Activated naive CD8-positive, alpha-beta T cell (primary cell): ENCODE measurements around the gene KRABD2.
"Not testable (repeated sequence)": the region's sequence is repeated elsewhere in the genome, so short reads cannot be mapped to it uniquely, and the experiment has no call there.

Experiments
- H3K27ac Mint-ChIP-seq: one replicate; pipeline ENCODE4 v1.8.0; 2021; ENCODE audit warnings: mixed read lengths
- H3K27me3 Mint-ChIP-seq: one replicate; pipeline ENCODE4 v1.8.0; 2021; ENCODE audit warnings: mixed read lengths
- H3K36me3 Mint-ChIP-seq: one replicate; pipeline ENCODE4 v1.8.0; 2021; ENCODE audit warnings: mixed read lengths
- H3K4me1 Mint-ChIP-seq: one replicate; pipeline ENCODE4 v1.8.0; 2021; ENCODE audit warnings: low read depth, mixed read lengths
- H3K4me3 Mint-ChIP-seq: one replicate; pipeline ENCODE4 v1.8.0; 2021; ENCODE audit warnings: mild to moderate bottlenecking, mixed read lengths
- H3K9me3 Mint-ChIP-seq: one replicate; pipeline ENCODE4 v1.8.0; 2021; ENCODE audit warnings: low read depth, mixed read lengths

KRABD2 gene

DNA sequence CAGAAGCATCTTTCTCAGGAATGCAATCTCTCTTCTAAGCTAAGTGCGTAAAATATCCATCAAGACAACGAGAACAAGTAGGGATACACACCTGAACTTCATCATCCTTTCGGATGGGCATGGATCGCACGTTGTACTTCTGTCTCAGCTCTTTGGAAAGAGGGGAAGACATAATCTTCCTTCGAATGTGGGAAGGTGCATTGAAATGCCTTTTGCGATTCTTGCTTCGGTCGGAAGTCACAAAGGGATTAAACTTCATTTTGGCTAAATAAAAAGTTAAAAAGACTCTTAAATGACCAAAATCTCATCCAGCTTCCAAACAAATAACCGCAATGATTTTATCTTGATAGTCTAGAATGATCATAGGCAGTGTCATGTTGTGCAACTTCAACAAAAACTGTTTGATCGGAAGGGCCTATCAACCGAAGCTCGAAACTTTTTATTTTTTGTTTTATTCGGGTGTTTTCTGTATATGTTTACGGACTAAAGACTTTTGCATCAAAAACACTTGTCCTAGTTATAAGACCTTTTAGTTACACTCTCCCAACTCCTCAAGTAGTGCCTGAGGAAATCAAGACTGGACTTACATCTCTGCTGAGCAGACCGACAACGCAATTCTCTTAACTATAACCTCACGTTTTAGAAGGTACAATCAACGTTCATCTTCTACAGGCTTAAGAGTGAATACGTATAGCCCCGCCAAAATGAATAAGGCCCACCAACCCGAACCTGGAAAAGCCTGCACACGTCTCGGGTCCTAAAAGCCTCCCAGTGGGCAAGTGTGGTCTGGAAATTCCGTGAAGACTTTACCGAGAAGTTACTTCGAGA is 5.8 kb upstream of the KRABD2 start:
- Mint-ChIP-seq H3K4me1 (peaks cover 59% of the 10 kb centered on the region), H3K4me3 (peak overlapping the region; percentile 99), H3K36me3 (peaks cover 24% of the 10 kb centered on the region), H3K9me3 (no peaks in the 10 kb centered on the region), H3K27me3 (no peaks in the 10 kb centered on the region), H3K27ac (peak overlapping the region; percentile 99)

DNA sequence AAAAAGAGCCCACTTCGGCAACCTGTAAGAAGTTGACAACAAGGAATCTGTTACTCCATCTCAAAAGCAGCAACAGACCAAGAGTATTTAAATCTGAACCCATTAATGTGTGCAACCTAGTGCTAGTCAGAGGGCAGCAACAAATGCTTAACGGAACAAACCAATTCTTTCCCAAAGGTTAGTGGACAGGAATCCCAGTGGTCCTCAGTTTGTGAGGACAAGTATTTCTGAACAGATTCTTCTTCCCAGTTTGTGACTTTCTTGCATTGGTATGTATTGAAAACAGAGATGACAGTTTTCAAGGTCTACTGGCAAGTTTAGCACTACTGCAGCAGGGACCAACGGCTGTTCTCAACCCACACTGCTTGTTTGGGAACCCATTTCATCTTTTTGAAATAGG is 3.5 kb upstream of the KRABD2 start:
- no peaks in the 10 kb centered on the region for H3K27me3 Mint-ChIP-seq
- H3K4me1 Mint-ChIP-seq = peaks cover 66% of the 10 kb centered on the region
- peaks cover 28% of the 10 kb centered on the region for H3K36me3 Mint-ChIP-seq
- peak overlapping the region; percentile 87 for H3K27ac Mint-ChIP-seq
- peak overlapping the region; percentile 99 for H3K4me3 Mint-ChIP-seq
- H3K9me3 Mint-ChIP-seq = no peaks in the 10 kb centered on the region

DNA sequence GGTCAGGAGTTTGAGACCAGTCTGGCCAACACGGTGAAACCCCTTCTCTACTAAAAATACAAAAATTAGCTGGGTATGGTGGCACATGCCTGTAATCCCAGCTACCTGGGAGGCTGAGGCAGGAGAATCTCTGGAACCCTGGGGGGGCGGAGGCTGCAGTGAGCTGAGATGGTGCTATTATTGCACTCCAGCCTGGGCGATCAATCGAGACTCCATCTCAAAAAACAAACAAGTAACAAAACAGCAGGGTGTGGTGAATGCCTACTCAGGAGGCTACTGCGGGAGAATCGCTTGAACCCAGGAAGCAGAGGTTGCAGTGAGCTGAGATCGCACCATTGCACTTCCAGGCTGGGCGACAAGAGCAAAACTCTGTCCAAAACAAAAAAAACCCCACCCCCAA is 1.6 kb upstream of the KRABD2 start:
- peak overlapping the region; percentile 88 for H3K27ac Mint-ChIP-seq
- not testable (repeated sequence) for H3K9me3 Mint-ChIP-seq, H3K27me3 Mint-ChIP-seq
- peaks cover 28% of the 10 kb centered on the region for H3K36me3 Mint-ChIP-seq
- peaks cover 60% of the 10 kb centered on the region for H3K4me1 Mint-ChIP-seq
- peak overlapping the region; percentile 99 for H3K4me3 Mint-ChIP-seq

DNA sequence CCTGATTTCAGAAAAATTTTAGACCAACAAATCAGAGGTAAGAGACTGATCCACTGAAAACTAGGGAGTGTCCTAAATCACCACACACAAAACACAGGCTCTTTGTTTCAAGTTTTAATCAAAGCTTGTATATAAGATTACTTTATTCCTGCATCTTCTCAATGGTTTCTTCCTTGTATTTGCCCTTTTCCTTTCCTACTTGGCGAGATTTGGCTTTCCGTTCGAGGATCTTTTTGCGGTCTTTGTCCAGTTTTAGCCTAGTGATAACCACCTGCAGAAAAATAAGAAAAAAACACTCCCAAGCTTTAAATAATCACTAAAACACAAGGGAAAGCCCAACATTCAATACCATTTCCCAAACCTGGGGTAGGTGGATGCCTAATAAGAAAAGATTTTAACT is 918 bp upstream of the KRABD2 start:
- H3K36me3 Mint-ChIP-seq = peaks cover 23% of the 10 kb centered on the region

DNA sequence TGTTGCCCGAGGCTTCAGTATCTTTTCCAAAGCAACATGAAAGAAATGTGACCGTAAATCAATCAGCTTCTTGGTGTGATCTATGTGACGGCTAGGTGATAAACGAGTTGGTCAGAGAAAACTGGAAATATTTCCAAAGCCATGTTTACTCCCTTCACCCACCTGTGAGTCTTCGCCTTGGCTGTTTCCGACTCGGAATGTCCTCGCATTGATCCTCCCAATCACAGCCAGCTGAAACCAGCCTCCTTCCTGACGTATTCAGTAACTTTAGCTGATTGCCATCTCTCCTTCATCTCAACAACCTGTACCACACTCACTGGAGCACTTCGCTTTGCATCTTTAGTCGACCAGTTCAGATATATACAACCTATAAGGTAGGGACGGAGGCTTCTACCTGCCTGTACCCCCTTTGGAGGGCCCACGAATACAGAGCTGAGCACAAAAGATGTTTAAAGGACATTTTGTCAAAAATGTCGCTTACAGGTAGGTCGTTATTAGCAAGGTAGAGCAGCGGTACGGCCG is 705 bp downstream of the KRABD2 start:
- H3K27ac Mint-ChIP-seq = peak overlapping the region; percentile 88
- peaks cover 48% of the 10 kb centered on the region for H3K4me1 Mint-ChIP-seq
- H3K27me3 Mint-ChIP-seq = no peaks in the 10 kb centered on the region
- H3K4me3 Mint-ChIP-seq = peak overlapping the region; percentile 99
- peaks cover 15% of the 10 kb centered on the region for H3K36me3 Mint-ChIP-seq
- H3K9me3 Mint-ChIP-seq = no peaks in the 10 kb centered on the region

More for the DNA sequence above, 918 bp upstream of the KRABD2 start:
- peak overlapping the region; percentile 99 for H3K4me3 Mint-ChIP-seq
- peaks cover 57% of the 10 kb centered on the region for H3K4me1 Mint-ChIP-seq
- H3K27me3 Mint-ChIP-seq = no peaks in the 10 kb centered on the region
- no peaks in the 10 kb centered on the region for H3K9me3 Mint-ChIP-seq
- peak overlapping the region; percentile 88 for H3K27ac Mint-ChIP-seq

DNA sequence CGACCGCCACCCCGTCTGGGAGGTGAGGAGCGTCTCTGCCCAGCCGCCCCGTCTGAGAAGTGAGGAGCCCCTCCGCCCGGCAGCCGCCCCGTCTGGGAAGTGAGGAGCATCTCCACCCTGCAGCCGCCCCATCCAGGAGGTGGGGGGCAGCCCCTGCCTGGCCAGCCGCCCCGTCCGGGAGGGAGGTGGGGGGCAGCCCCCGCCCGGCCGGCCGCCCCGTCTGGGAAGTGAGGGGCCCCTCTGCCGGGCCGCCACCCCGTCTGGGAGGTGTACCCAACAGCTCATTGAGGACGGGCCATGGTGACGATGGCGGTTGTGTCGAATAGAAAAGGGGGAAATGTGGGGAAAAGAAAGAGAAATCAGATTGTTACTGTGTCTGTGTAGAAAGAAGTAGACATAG is 2.6 kb downstream of the KRABD2 start:
- not testable (repeated sequence) for H3K4me3 Mint-ChIP-seq, H3K9me3 Mint-ChIP-seq

DNA sequence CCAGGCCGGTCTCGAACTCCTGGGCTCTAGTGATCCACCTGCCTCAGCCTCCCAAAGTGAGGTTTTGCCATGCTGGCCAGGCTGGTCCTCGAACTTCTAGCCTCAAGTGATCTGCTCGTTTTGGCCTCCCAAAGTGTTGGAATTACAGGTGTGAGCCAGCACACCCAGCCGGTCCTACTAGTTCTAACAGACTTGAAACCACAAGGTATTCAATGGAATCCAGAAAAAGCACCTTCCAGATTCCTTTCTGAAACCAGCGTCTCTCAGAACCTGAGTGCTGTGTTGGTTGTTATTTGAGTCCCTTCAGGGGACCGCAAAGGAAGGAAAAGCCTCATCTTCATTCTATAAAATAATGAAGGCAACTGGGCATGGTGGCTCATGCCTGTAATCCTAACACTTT is 4.1 kb downstream of the KRABD2 start:
- peaks cover 9% of the 10 kb centered on the region for H3K36me3 Mint-ChIP-seq
- no peaks in the 10 kb centered on the region for H3K27me3 Mint-ChIP-seq
- H3K9me3 Mint-ChIP-seq = no peaks in the 10 kb centered on the region
- H3K4me3 Mint-ChIP-seq = no peak overlapping the region
- no peak overlapping the region for H3K27ac Mint-ChIP-seq
- peaks cover 19% of the 10 kb centered on the region for H3K4me1 Mint-ChIP-seq

More for the DNA sequence above, 2.6 kb downstream of the KRABD2 start:
- Mint-ChIP-seq H3K36me3 (peaks cover 13% of the 10 kb centered on the region), H3K4me1 (peaks cover 30% of the 10 kb centered on the region)
- not testable (repeated sequence) for H3K27ac Mint-ChIP-seq, H3K27me3 Mint-ChIP-seq

DNA sequence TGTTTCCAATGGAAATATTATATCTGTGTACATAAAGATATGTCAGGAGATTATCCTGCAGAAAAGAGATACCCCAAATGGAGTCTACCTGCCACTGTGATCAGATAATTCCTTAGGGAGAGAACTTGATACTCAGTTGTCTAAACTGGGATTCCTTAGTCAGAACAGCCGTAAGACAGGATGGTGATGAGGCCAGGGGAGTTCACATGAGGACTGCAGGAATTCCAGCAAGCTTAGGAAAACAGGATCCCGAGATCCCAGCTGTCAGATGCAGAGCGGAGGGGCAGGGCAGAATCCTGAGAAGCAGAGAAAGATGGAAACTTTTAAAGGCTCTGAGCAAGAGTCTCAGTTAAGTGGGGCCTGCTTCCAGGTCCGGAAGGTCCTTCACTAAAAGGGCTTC is 4.7 kb downstream of the KRABD2 start:
- H3K9me3 Mint-ChIP-seq = no peaks in the 10 kb centered on the region
- H3K27me3 Mint-ChIP-seq = no peaks in the 10 kb centered on the region
- peaks cover 15% of the 10 kb centered on the region for H3K4me1 Mint-ChIP-seq
- no peak overlapping the region for H3K4me3 Mint-ChIP-seq
- no peak overlapping the region for H3K27ac Mint-ChIP-seq
- H3K36me3 Mint-ChIP-seq = peaks cover 9% of the 10 kb centered on the region

DNA sequence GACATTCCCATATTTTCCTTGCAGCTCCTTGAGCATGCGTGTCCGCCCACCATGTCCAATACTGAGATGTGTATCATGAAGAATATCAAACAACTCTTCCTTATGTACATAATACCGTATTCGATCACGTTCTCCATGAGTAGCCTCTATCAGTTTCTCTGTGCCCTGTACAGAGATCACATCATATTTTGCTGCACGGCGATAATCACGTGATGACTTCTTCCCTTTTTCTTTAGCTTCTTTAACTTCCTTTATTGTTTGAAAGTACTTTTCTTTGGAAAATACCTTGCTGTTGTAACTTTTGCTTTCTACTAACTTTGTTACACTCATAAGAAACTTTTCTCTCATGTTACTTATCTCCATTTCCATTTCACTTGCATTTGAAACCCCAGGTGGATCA is 6.6 kb downstream of the KRABD2 start:
- H3K4me3 Mint-ChIP-seq = no peak overlapping the region
- peaks cover 3% of the 10 kb centered on the region for H3K4me1 Mint-ChIP-seq
- no peak overlapping the region for H3K27ac Mint-ChIP-seq
- H3K27me3 Mint-ChIP-seq = no peaks in the 10 kb centered on the region
- H3K36me3 Mint-ChIP-seq = peaks cover 3% of the 10 kb centered on the region
- H3K9me3 Mint-ChIP-seq = no peaks in the 10 kb centered on the region

DNA sequence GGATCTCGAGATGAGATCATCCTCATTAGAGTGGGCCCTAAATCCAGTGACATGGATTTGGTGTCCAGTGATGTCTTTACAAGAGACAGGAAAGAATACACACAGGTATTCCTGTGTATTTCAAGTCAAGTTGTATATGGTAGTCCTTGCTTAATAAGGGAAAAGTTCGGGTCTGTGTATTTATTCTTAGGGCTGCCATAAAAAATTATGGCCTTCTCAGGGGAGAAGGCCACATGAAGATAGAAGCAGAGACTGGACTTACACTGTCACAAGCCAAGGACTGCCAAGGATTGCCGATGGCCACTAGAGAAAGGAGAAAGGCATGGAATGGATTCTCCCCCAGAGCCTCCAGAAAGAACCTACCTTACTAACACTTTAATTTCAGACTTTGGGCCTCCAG is 8.3 kb downstream of the KRABD2 start:
- H3K9me3 Mint-ChIP-seq = no peaks in the 10 kb centered on the region
- no peak overlapping the region for H3K4me3 Mint-ChIP-seq
- H3K27ac Mint-ChIP-seq = no peak overlapping the region
- no peaks in the 10 kb centered on the region for H3K4me1 Mint-ChIP-seq
- no peaks in the 10 kb centered on the region for H3K27me3 Mint-ChIP-seq
- H3K36me3 Mint-ChIP-seq = peaks cover 3% of the 10 kb centered on the region

DNA sequence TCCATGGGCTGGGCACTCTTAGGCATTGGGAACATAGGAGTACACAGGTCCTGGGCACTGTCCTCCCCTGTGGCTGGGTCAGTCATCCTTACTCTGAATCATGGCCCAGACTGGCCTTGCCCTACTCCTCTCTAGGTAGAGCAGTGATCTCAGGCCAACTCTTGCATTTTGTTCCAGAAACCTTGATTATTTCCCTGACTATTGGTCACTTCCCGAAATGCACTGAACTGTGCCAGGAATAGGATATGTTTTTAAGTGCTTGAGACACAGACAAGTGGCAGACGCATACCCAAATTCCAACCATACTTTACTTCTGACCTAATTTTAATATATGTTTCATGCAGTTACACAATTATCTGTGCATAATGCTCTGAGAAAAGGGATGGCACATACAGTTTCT is 10.3 kb downstream of the KRABD2 start:
- Mint-ChIP-seq H3K27ac (no peak overlapping the region), H3K4me3 (no peak overlapping the region), H3K9me3 (no peaks in the 10 kb centered on the region), H3K27me3 (no peaks in the 10 kb centered on the region), H3K36me3 (peaks cover 3% of the 10 kb centered on the region), H3K4me1 (no peaks in the 10 kb centered on the region)

DNA sequence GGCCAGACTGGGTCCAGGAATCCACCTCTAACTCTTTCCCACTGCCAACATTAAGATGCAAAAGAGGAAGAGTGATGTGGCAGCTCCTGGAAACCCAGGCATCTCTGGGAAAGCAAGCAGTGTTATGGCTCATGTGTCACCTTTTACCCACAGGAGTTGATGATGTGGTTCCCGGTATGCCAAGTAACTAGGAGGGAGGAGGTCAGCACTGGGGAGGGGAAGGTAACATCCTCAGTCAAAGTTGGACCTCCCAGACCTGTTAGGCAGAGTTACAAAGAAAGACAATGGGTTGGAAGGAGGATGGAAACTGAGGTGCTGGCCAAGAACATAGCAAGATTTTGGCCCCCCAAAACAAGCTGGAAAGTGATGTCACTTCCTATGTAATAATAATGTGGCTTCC is 11.4 kb downstream of the KRABD2 start:
- H3K36me3 Mint-ChIP-seq = peaks cover 3% of the 10 kb centered on the region
- H3K4me1 Mint-ChIP-seq = peaks cover 5% of the 10 kb centered on the region
- no peaks in the 10 kb centered on the region for H3K27me3 Mint-ChIP-seq
- H3K4me3 Mint-ChIP-seq = no peak overlapping the region
- H3K27ac Mint-ChIP-seq = no peak overlapping the region
- H3K9me3 Mint-ChIP-seq = no peaks in the 10 kb centered on the region

DNA sequence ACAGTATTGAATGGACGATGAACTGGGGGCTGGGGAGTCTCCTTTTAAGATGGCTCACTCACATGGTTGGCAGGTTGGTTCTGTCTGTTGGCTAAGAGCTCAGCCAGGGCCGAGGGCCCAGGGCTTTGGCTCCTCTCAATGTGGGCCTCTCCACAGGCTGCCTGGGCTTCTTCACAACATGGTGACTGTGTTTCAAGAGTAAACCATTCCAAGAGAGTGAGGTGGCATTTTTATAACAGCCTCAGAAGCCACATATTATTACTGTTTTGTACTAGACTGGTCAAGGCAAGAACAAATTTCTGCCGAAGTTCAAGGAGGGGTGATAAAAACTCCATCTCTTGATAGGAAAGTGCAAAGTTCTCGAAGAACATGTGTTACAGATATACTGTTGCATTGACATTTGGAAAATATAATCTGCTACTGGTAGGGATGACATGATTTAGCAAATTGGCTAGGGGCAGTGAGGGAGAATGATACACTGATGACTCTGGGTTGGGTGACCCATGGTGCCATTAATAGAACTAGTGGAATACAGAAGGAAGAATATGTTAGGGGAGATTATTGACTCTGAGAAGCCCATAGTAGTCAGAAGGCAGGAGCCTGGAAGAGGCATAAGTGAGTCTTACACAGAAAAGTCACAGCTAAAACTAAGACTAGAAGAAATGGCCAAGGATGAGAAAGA is 13.7 kb downstream of the KRABD2 start:
- no peaks in the 10 kb centered on the region for H3K27me3 Mint-ChIP-seq

DNA sequence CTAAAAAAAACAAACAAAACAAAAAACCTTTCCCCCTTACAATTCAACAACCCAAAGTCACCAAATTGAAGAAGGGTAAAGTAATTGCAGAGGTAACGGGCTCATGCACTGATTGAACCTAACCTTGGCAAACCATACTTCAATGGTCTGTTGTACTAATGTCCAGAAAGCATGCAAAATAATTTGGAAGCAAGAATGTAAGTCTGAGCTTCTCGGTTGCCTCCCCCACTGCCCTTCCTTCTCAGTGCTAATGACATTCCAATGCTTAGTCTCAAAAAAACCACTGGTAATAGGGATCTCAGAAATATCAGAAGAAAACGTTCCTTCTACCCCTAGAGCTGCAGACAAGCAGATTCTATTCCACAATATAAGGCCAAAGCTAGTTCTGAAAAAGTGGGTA is 15.8 kb downstream of the KRABD2 start:
- Mint-ChIP-seq H3K27ac (no peak overlapping the region), H3K27me3 (no peaks in the 10 kb centered on the region), H3K36me3 (no peaks in the 10 kb centered on the region), H3K4me3 (no peak overlapping the region), H3K4me1 (peaks cover 12% of the 10 kb centered on the region), H3K9me3 (no peaks in the 10 kb centered on the region)

More for the DNA sequence above, 13.7 kb downstream of the KRABD2 start:
- Mint-ChIP-seq H3K27ac (no peak overlapping the region), H3K4me1 (peaks cover 12% of the 10 kb centered on the region), H3K9me3 (no peaks in the 10 kb centered on the region), H3K4me3 (no peak overlapping the region), H3K36me3 (no peaks in the 10 kb centered on the region)

DNA sequence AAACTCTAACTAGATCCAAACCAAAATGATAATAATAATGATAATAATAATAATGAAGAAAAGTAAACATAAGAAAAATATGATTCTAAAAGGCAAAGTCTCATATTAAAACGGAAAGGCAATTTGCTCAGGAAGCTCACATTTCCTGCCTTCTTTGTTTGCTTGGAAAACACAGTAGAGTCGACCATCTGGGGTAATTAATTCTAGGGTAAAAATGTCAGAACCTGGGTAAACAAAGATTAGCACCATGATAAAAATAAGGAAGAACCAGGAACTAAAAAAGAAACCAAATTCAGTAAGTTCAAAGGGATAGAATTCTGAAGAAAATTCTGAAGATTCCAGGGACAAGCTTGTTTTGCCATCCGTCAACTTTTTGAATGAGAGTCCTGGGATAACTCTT is 16.2 kb downstream of the KRABD2 start:
- Mint-ChIP-seq H3K4me1 (peaks cover 12% of the 10 kb centered on the region), H3K36me3 (no peaks in the 10 kb centered on the region), H3K9me3 (no peaks in the 10 kb centered on the region), H3K4me3 (no peak overlapping the region), H3K27me3 (no peaks in the 10 kb centered on the region), H3K27ac (no peak overlapping the region)
